ENCODE data around the gene CXCL14.

Gene CXCL14

GRCh38 chr5:135567661-135568060 lies 11.1 kb downstream of the CXCL14 start:
- DNase-seq (ENCODE audit: low spot score): no peak

GRCh38 chr5:135566422-135567400 lies 12.1 kb downstream of the CXCL14 start:
- DNase-seq (ENCODE audit: low spot score): no peak

- DNase-seq (ENCODE audit: low spot score): peak; percentile 59
Observed at GRCh38 chr5:135565725-135566421, 12.9 kb downstream of the CXCL14 start.

GRCh38 chr5:135565266-135565665 lies 13.5 kb downstream of the CXCL14 start:
- no peak for DNase-seq (ENCODE audit: low spot score)

GRCh38 chr5:135564331-135564730 lies 14.5 kb downstream of the CXCL14 start:
- DNase-seq (ENCODE audit: low spot score): no peak

- no peak for DNase-seq (ENCODE audit: low spot score)
Observed at GRCh38 chr5:135561266-135561665, 17.5 kb downstream of the CXCL14 start.

GRCh38 chr5:135560858-135561257 lies 17.9 kb downstream of the CXCL14 start:
- DNase-seq (ENCODE audit: low spot score): peak; percentile 86

GRCh38 chr5:135559354-135559753 lies 19.4 kb downstream of the CXCL14 start:
- DNase-seq (ENCODE audit: low spot score): no peak

- no peak for DNase-seq (ENCODE audit: low spot score)
Observed at GRCh38 chr5:135557076-135557838, 21.5 kb downstream of the CXCL14 start.

- no peak for DNase-seq (ENCODE audit: low spot score)
Observed at GRCh38 chr5:135556620-135557019, 22.2 kb downstream of the CXCL14 start.

GRCh38 chr5:135555530-135555929 lies 23.3 kb downstream of the CXCL14 start:
- no peak for DNase-seq (ENCODE audit: low spot score)

GRCh38 chr5:135553688-135554462 lies 24.9 kb downstream of the CXCL14 start:
- DNase-seq (ENCODE audit: low spot score): no peak

- DNase-seq (ENCODE audit: low spot score): peak; percentile 61
Observed at GRCh38 chr5:135551593-135552447, 27.0 kb downstream of the CXCL14 start.

- DNase-seq (ENCODE audit: low spot score): no peak
Observed at GRCh38 chr5:135549413-135549812, 29.4 kb downstream of the CXCL14 start.

- no peak for DNase-seq (ENCODE audit: low spot score)
Observed at GRCh38 chr5:135547590-135548254, 31.1 kb downstream of the CXCL14 start.

- no peak for DNase-seq (ENCODE audit: low spot score)
Observed at GRCh38 chr5:135546912-135547311, 31.9 kb downstream of the CXCL14 start.

- no peak for DNase-seq (ENCODE audit: low spot score)
Observed at GRCh38 chr5:135546101-135546500, 32.7 kb downstream of the CXCL14 start.

- DNase-seq (ENCODE audit: low spot score): no peak
Observed at GRCh38 chr5:135545099-135545498, 33.7 kb downstream of the CXCL14 start.

GRCh38 chr5:135543485-135544304 lies 35.1 kb downstream of the CXCL14 start:
- DNase-seq (ENCODE audit: low spot score): no peak

All from germinal center (tissue), 1 donor.